HCT116 (cell line): ENCODE data around the gene NFAT5. TPM values are rescaled to one million over a fixed set of nuclear protein-coding genes. Genes with fewer than 3 reads are reported as not detected.

Experiments used
- ATAC-seq: fragments of 200-7000 bp; cut with Tn5 transposase; 2 replicates; pipeline ENCODE4 v1.9.1; 2020; ENCODE audit warnings: mild to moderate bottlenecking, moderate library complexity
- BruUV-seq: library from RNA; stranded (reverse); fragments of 400-500 nt; replicated peaks from 2 replicates; lab custom pipeline; 2021; lab: Mats Ljungman, UMichigan
- CTCF ChIA-PET: fragments of 300-600 bp; sonication (Branson Sonifier 250); formaldehyde crosslinking; loops from one replicate; lab custom pipeline; 2021; ENCODE audit warnings: antibody characterized with exemption; lab: Charles Lee
- POLR2A ChIA-PET: fragments of 300-600, 350-600 bp; sonication (Branson Sonifier 250); formaldehyde crosslinking; loops from one replicate; lab custom pipeline; 2021; ENCODE audit warnings: antibody characterized with exemption; lab: Charles Lee
- RAD21 ChIA-PET, 2 experiments: fragments of 300-600 bp; sonication (Branson Sonifier 250); formaldehyde crosslinking; loops; one replicate each; lab custom pipeline; 2023; ENCODE audit warnings: low total read pairs in 2 of 2; ENCODE audit not compliant: uncharacterized antibody in 2 of 2, unreplicated experiment in 2 of 2, low non-redundant PET in 1 of 2; lab: Charles Lee
- DNase-seq: peaks from one replicate; pipeline ENCODE4 v3.0.0-alpha.2; 2010; ENCODE audit warnings: low read depth, low spot score
- H2AFZ ChIP-seq: fragments of 200-600 bp; shearing (Covaris generic), sonication (generic); 2 replicates; pipeline ENCODE4 v1.6.1; 2017; ENCODE audit warnings: low read depth, mixed run types, mixed read lengths, antibody characterized with exemption, low read length; ENCODE audit not compliant: poor library complexity, severe bottlenecking
- H3K27ac ChIP-seq: 2 replicates; pipeline ENCODE4 v1.5.1; 2012; ENCODE audit warnings: low read depth, low read length
- H3K27me3 ChIP-seq: fragments of 200-600 bp; sonication (generic); 2 replicates; pipeline ENCODE4 v1.6.1; 2016; ENCODE audit warnings: mixed run types, low read length, mixed read lengths; ENCODE audit not compliant: insufficient read depth
- H3K36me3 ChIP-seq, 2 experiments: fragments of 200-500 bp in 1 of 2; fragments of 200-600 bp in 1 of 2; sonication (Bioruptor generic) in 1 of 2; sonication (generic) in 1 of 2; 2 replicates each; pipeline versions ENCODE4 v1.5.1 to v1.6.1; 2014 to 2016; ENCODE audit warnings: low read length in 2 of 2, inconsistent platforms in 1 of 2, mixed read lengths in 1 of 2, mixed run types in 1 of 2; ENCODE audit not compliant: insufficient read depth in 2 of 2, control insufficient read depth in 1 of 2
- H3K4me1 ChIP-seq, 2 experiments: fragments of 200-600 bp in 1 of 2; sonication (generic) in 1 of 2; 2 replicates each; pipeline versions ENCODE4 v1.5.1 to v1.6.1; 2012 to 2017; ENCODE audit warnings: low read length in 2 of 2, inconsistent platforms in 1 of 2, mild to moderate bottlenecking in 1 of 2, mixed read lengths in 1 of 2, mixed run types in 1 of 2, moderate library complexity in 1 of 2; ENCODE audit not compliant: insufficient read depth in 2 of 2, control insufficient read depth in 1 of 2
- H3K4me2 ChIP-seq: fragments of 200-600 bp; sonication (generic); 2 replicates; pipeline ENCODE4 v1.6.1; 2017; ENCODE audit warnings: mixed run types, low read length, mixed read lengths
- H3K4me3 ChIP-seq, 2 experiments: fragments of 200-600 bp in 1 of 2; sonication (generic) in 1 of 2; replicated peaks in 1 of 2; 2 replicates each; pipeline ENCODE4 v1.5.1; 2011 to 2016; ENCODE audit warnings: low read length in 2 of 2, control low read depth in 1 of 2, low read depth in 1 of 2, mild to moderate bottlenecking in 1 of 2, mixed read lengths in 1 of 2, mixed run types in 1 of 2
- H3K79me2 ChIP-seq: fragments of 200-600 bp; sonication (generic); 2 replicates; pipeline ENCODE4 v1.6.1; 2017; ENCODE audit warnings: mild to moderate bottlenecking, mixed run types, low read length, moderate library complexity, mixed read lengths; ENCODE audit not compliant: insufficient read depth
- H3K9ac ChIP-seq: fragments of 200-600 bp; sonication (generic); 2 replicates; pipeline ENCODE4 v1.6.1; 2016; ENCODE audit warnings: low read length, mixed read lengths
- H3K9me2 ChIP-seq: fragments of 200-600 bp; sonication (generic), shearing (Covaris generic); 2 replicates; pipeline ENCODE4 v1.6.1; 2017; ENCODE audit warnings: mixed run types, mild to moderate bottlenecking, moderate library complexity; ENCODE audit not compliant: insufficient read depth
- H3K9me3 ChIP-seq, 2 experiments: fragments of 200-500 bp in 1 of 2; fragments of 200-600 bp in 1 of 2; sonication (Bioruptor generic) in 1 of 2; sonication (generic) in 1 of 2; 2 replicates each; pipeline ENCODE4 v1.6.1; 2014 to 2017; ENCODE audit warnings: low read length in 2 of 2, mixed read lengths in 2 of 2, inconsistent platforms in 1 of 2, low read depth in 1 of 2, mild to moderate bottlenecking in 1 of 2, mixed run types in 1 of 2, moderate library complexity in 1 of 2; ENCODE audit not compliant: control insufficient read depth in 1 of 2, insufficient read depth in 1 of 2
- H4K20me1 ChIP-seq: fragments of 200-600 bp; sonication (generic), shearing (Covaris generic); 2 replicates; pipeline ENCODE4 v1.6.1; 2017; ENCODE audit warnings: mixed run types, mild to moderate bottlenecking, moderate library complexity; ENCODE audit not compliant: insufficient read depth
- ATF3 ChIP-seq: IDR thresholded peaks from 2 replicates; pipeline ENCODE4 v1.6.1; 2012
- CBX3 ChIP-seq: IDR thresholded peaks from 2 replicates; pipeline ENCODE4 v1.6.1; 2012; ENCODE audit warnings: low read depth
- CEBPB ChIP-seq: IDR thresholded peaks from 2 replicates; pipeline ENCODE4 v1.6.1; 2012; ENCODE audit warnings: low read depth
- CTCF ChIP-seq, 3 experiments: fragments of 200-600 bp in 1 of 3; sonication (generic) in 1 of 3; IDR thresholded peaks in 2 of 3; conservative IDR thresholded peaks in 1 of 3; 2 replicates each; pipeline ENCODE4 v1.5.1; 2012 to 2017; ENCODE audit warnings: low read depth in 2 of 3, low read length in 2 of 3, antibody characterized with exemption in 1 of 3, borderline replicate concordance in 1 of 3, control low read depth in 1 of 3, mild to moderate bottlenecking in 1 of 3, mixed read lengths in 1 of 3, mixed run types in 1 of 3, moderate library complexity in 1 of 3; ENCODE audit not compliant: insufficient read depth in 1 of 3
- EGR1 ChIP-seq: IDR thresholded peaks from 2 replicates; pipeline ENCODE4 v1.6.1; 2012; ENCODE audit warnings: low read depth
- ELF1 ChIP-seq: IDR thresholded peaks from 2 replicates; pipeline ENCODE4 v1.6.1; 2012; ENCODE audit warnings: low read depth, borderline replicate concordance
- EZH2 ChIP-seq: fragments of 200-600 bp; sonication (generic); IDR thresholded peaks from 2 replicates; pipeline ENCODE4 v1.6.1; 2017; ENCODE audit warnings: antibody characterized with exemption, mixed run types
- FOSL1 ChIP-seq: IDR thresholded peaks from 2 replicates; pipeline ENCODE4 v1.6.1; 2012; ENCODE audit warnings: low read depth
- MAX ChIP-seq: IDR thresholded peaks from 2 replicates; pipeline ENCODE4 v1.6.1; 2012
- POLR2A ChIP-seq: IDR thresholded peaks from 2 replicates; pipeline ENCODE4 v1.7.0; 2011; ENCODE audit warnings: borderline replicate concordance; ENCODE audit not compliant: insufficient read depth, insufficient read length; ENCODE audit errors: extremely low read depth
- POLR2AphosphoS5 ChIP-seq: IDR thresholded peaks from 2 replicates; pipeline ENCODE4 v1.6.1; 2011; ENCODE audit warnings: mild to moderate bottlenecking, low read depth, low read length, moderate library complexity
- RAD21 ChIP-seq: IDR thresholded peaks from 2 replicates; pipeline ENCODE4 v1.6.1; 2012; ENCODE audit warnings: low read depth, mild to moderate bottlenecking
- SIN3A ChIP-seq: IDR thresholded peaks from 2 replicates; pipeline ENCODE4 v1.6.1; 2012; ENCODE audit warnings: low read depth
- SP1 ChIP-seq: IDR thresholded peaks from 2 replicates; pipeline ENCODE4 v1.6.1; 2012; ENCODE audit warnings: low read depth
- SRF ChIP-seq: IDR thresholded peaks from 2 replicates; pipeline ENCODE4 v1.6.1; 2012; ENCODE audit warnings: low read depth
- YY1 ChIP-seq: IDR thresholded peaks from 2 replicates; pipeline ENCODE4 v1.6.1; 2011; ENCODE audit warnings: low read length, low read depth, moderate library complexity, mild to moderate bottlenecking; ENCODE audit not compliant: insufficient replicate concordance; ENCODE audit errors: extremely low read depth
- ZBTB33 ChIP-seq: IDR thresholded peaks from 2 replicates; pipeline ENCODE4 v1.6.1; 2011; ENCODE audit warnings: mild to moderate bottlenecking, low read length, moderate library complexity; ENCODE audit not compliant: insufficient replicate concordance; ENCODE audit errors: extremely low read depth
- ZFX ChIP-seq: fragments of 450-650 bp; IDR thresholded peaks from 2 replicates; pipeline ENCODE4 v1.6.1; 2017
- intact Hi-C: fragments of 100-400 bp; cut with micrococcal nuclease; formaldehyde crosslinking; loops from 2 replicates; pipeline ENCODE4 v1.10.0; 2022
- total RNA-seq: library from RNA; stranded (reverse); gene quantifications from one replicate; pipeline ENCODE4 v1.2.1, GENCODE V29; 2021; ENCODE audit not compliant: unreplicated experiment

The NFAT5 gene
- total RNA-seq, 1 experiment from 2014 or later = 67.4 TPM

- H4K20me1 ChIP-seq = peaks cover 30% of the 10 kb centered on the region
- TF ChIP-seq CTCF (IDR thresholded peaks at IDR 0.05 in 2 of 3, conservative IDR thresholded peaks at IDR 0.05 in 1 of 3; ENCODE audit: borderline replicate concordance in 1 of 3, insufficient read depth in 1 of 3, low read depth in 2 of 3, low read length in 2 of 3) (no peak), POLR2A (no peak), YY1 (no peak), SRF (no peak), RAD21 (no peak), CEBPB (no peak), MAX (no peak), CBX3 (no peak), POLR2AphosphoS5 (no peak), ATF3 (no peak), EGR1 (no peak), SIN3A (no peak), SP1 (no peak), ELF1 (no peak), EZH2 (no peak), ZBTB33 (no peak), FOSL1 (no peak), ZFX (no peak)
- intact Hi-C loops = no loop called here
These were observed 55.5 kb downstream of the NFAT5 start for GRCh38 chr16:69621225-69621624.

More at GRCh38 chr16:69621225-69621624, 55.5 kb downstream of the NFAT5 start:
- ChIA-PET RAD21 (no interaction called here), POLR2A (no interaction called here), CTCF (no interaction called here)
- ATAC-seq (no peak), DNase-seq (no peak)
- peaks cover 0 to 8% of the 10 kb centered on the region in 2 experiments; a peak in 1 of 4 replicates for H3K4me1 ChIP-seq
- H3K27me3 ChIP-seq = no peaks in the 10 kb centered on the region
- no peak overlapping the region for H3K9ac ChIP-seq
- BruUV-seq = no TSS peak
- no peaks in the 10 kb centered on the region for H3K9me2 ChIP-seq
- peaks cover 7 to 13% of the 10 kb centered on the region in 2 experiments; a peak in 3 of 4 replicates for H3K36me3 ChIP-seq
- H3K27ac ChIP-seq = no peak overlapping the region
- H3K4me3 ChIP-seq = no peak overlapping the region
- no peaks in the 10 kb centered on the region for H3K9me3 ChIP-seq
- H3K4me2 ChIP-seq = no peak overlapping the region
- no peak overlapping the region for H2AFZ ChIP-seq
- peaks cover 100% of the 10 kb centered on the region for H3K79me2 ChIP-seq
